Kidney epithelial cell (primary cell): ENCODE measurements around the gene CAPS. TPM values are rescaled to one million over a fixed set of nuclear protein-coding genes. Genes with fewer than 3 reads are reported as not detected.

ENCODE experiments used
- DNase-seq: peaks from one replicate; pipeline ENCODE4 v3.0.0-alpha.2; 2010; ENCODE audit warnings: low read depth
- H3K27me3 ChIP-seq: 2 replicates; pipeline ENCODE4 v1.6.0; 2011; ENCODE audit warnings: low read length; ENCODE audit not compliant: control insufficient read depth, insufficient read depth
- H3K36me3 ChIP-seq: 2 replicates; pipeline ENCODE4 v1.5.1; 2011; ENCODE audit warnings: low read length; ENCODE audit not compliant: control insufficient read depth, insufficient read depth
- H3K4me3 ChIP-seq: 2 replicates; pipeline ENCODE4 v1.5.1; 2011; ENCODE audit warnings: low read depth, mild to moderate bottlenecking, control low read depth, low read length
- total RNA-seq: library from RNA; depleted of rRNA; stranded (reverse); fragments of >200 nt; gene quantifications from 2 replicates; pipeline ENCODE4 v1.2.3, GENCODE V29; 2015
- TF ChIP-seq, protein P1 (sequence below): IDR thresholded peaks from 2 replicates; pipeline ENCODE4 v1.5.1; 2011; ENCODE audit warnings: mild to moderate bottlenecking, moderate library complexity, low read length, control low read depth, inconsistent platforms; ENCODE audit not compliant: insufficient read depth, poor library complexity, severe bottlenecking

Gene CAPS
- total RNA-seq, 1 donor from 2014 or later, result 2.3 TPM

- Histone ChIP-seq H3K4me3 (no peak overlapping the region), H3K27me3 (no peaks in the 10 kb centered on the region), H3K36me3 (peaks cover 1% of the 10 kb centered on the region)
- no peak for DNase-seq
- TF ChIP-seq, protein P1, sequence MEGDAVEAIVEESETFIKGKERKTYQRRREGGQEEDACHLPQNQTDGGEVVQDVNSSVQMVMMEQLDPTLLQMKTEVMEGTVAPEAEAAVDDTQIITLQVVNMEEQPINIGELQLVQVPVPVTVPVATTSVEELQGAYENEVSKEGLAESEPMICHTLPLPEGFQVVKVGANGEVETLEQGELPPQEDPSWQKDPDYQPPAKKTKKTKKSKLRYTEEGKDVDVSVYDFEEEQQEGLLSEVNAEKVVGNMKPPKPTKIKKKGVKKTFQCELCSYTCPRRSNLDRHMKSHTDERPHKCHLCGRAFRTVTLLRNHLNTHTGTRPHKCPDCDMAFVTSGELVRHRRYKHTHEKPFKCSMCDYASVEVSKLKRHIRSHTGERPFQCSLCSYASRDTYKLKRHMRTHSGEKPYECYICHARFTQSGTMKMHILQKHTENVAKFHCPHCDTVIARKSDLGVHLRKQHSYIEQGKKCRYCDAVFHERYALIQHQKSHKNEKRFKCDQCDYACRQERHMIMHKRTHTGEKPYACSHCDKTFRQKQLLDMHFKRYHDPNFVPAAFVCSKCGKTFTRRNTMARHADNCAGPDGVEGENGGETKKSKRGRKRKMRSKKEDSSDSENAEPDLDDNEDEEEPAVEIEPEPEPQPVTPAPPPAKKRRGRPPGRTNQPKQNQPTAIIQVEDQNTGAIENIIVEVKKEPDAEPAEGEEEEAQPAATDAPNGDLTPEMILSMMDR, result no peak
Measured at GRCh38 chr19:5914946-5915781, 1.1 kb downstream of the CAPS start.

DNA sequence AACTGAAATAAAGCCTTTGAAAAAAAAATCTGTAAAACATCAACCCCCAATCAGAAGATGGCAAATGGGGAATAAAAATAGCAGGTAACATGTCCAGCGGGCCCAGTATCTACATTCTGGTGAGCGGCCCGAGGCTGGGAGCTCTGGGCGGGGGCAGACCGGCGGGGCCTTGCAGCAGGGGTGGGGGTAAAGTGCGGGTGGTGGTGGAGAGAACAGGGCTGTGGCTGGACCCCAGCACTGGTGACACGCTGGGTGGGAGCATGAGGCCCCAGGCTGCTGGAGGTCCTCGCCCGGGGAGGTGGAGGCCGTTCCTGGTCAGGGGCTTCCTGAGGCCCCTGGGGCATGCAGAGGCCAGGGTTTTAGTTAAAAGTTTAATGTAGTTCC, 1.7 kb downstream of the CAPS start:
- H3K4me3 ChIP-seq, result no peak overlapping the region
- peaks cover 1% of the 10 kb centered on the region for H3K36me3 ChIP-seq
- TF ChIP-seq, protein P1, result no peak
- H3K27me3 ChIP-seq, result no peaks in the 10 kb centered on the region
- DNase-seq, result no peak

GRCh38 chr19:5916181-5916708, 2.2 kb downstream of the CAPS start:
- TF ChIP-seq, protein P1, result no peak

GRCh38 chr19:5917431-5918107, 3.5 kb downstream of the CAPS start:
- no peak overlapping the region for H3K4me3 ChIP-seq
- TF ChIP-seq, protein P1, result no peak
- no peak for DNase-seq
- H3K36me3 ChIP-seq, result peaks cover 1% of the 10 kb centered on the region
- H3K27me3 ChIP-seq, result no peaks in the 10 kb centered on the region

More at GRCh38 chr19:5916181-5916708, 2.2 kb downstream of the CAPS start:
- no peak for DNase-seq
- Histone ChIP-seq H3K36me3 (peaks cover 1% of the 10 kb centered on the region), H3K4me3 (no peak overlapping the region), H3K27me3 (no peaks in the 10 kb centered on the region)

GRCh38 chr19:5918463-5919079, 4.5 kb downstream of the CAPS start:
- H3K36me3 ChIP-seq, result peaks cover 1% of the 10 kb centered on the region
- DNase-seq, result no peak
- no peak overlapping the region for H3K4me3 ChIP-seq
- TF ChIP-seq, protein P1, result no peak
- no peaks in the 10 kb centered on the region for H3K27me3 ChIP-seq
